NCI-H1930 (cell line): ENCODE results near the gene MYL3.

ENCODE experiments used
- DNase-seq, 2 experiments: peaks; one replicate each; lab custom pipeline; 2025; lab: John Stamatoyannopoulos, UW

The MYL3 gene

DNA sequence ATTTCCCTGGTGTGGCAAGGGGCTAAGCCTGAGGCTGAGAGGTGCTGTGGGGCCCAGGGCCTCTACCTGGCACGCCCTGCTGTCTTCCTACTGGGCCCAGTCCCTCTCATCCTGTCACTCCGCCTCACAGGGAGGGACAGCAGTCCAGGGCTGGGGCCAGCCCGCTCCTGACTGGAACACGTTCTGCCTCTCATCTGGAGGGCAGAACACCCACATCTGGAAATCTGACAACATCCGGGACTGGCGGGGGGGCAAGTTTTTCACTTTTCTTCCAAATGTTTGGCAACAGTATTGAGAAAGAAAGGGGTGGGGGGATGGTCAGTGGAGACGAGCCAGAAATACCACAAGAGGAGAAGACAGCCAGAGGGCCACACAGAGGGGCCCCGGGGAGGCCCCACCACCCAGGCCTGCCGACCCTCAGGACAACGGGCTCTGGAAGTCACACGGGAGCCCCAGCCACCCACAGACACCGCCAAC, 1.8 kb upstream of the MYL3 start:
- DNase-seq, result no peak

GRCh38 chr3:46864061-46864881, 1.0 kb upstream of the MYL3 start:
- no peak for DNase-seq

- no peak for DNase-seq
Measured at GRCh38 chr3:46862369-46863025, 747 bp downstream of the MYL3 start.

DNA sequence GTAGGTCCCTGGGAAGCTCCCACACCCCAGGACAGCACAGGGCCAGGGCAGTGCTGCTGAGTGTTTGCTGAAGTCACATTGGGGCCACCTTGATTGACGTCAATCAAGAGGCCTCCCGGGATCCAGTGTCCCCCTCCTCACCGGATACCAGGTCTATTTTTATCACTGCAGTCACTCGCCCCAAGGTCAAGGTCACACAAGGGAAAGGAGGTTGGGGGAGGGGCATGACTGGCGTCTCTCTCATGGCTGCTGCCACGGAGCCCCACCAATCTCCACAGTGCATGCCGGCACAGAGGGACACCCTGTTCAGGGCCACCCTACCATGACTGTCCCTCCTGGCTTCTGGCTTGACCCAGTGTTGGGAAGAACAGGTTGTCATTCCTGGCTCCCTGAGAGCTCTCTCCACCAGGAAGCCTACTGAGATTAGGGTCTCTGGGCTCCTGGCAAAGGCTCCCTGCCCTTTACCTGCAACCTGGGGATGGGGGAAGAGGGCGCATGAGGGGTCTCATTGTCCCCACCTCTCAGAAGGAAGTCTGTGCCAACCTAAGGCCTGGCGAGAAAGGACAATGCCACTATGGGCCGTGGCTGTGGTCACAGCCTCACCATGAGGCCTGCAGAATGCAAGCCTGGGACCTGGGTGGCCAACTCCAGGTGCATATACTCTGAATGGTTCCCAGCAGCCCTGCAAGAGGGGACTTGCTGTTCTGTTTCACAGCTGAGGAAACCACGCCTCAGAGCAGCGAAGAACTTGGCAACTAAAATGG, 1.5 kb downstream of the MYL3 start:
- DNase-seq, result no peak

- DNase-seq, result no peak
Measured at GRCh38 chr3:46860810-46861604, 2.2 kb downstream of the MYL3 start.

GRCh38 chr3:46860017-46860809, 3.0 kb downstream of the MYL3 start:
- DNase-seq, result no peak

GRCh38 chr3:46859001-46859710, 4.1 kb downstream of the MYL3 start:
- no peak for DNase-seq

DNA sequence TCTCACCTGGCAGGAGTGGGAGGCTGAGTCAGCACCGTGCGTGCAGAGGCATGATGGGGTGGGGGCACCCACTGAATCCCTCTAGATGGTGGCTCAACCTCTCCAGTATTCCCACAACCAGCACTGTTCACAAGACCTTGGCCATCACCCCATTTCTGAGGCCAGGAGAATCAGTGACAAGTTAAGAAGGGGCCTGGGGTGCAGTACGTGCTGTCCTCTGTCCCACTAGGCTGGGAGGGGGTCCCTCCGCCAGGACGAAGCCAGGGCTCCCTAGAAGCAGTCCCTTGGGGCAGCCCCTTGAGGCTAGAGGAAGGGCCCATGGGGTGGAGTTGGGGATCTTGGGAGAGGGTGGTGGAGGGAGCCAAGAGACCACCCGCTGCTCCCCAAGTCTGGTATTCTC, 4.8 kb downstream of the MYL3 start:
- DNase-seq, result no peak

- no peak for DNase-seq
Measured at GRCh38 chr3:46857485-46858341, 5.5 kb downstream of the MYL3 start.

- DNase-seq, result no peak
Measured at GRCh38 chr3:46856576-46857471, 6.4 kb downstream of the MYL3 start.

DNA sequence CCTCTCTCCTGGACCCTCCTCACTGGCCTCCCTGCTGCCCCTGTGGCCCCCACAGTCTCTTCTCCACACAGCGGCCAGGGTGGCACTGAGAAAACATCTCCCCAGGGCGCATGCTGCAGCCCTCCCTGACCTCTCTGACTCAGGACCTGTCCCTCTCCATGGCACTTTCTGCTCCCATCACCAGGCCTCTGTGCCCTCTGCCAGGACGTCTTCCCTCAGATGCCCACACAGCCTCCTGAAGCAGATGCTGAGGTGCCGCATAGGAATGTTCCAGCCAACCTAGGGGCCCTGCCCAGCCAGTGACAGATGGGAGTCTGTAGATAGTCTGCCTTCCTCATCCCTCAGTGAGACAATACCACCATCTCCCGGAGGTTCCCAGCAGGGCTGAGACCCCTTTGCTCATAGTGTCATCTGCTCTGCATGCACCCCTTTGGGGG, 8.7 kb downstream of the MYL3 start:
- no peak for DNase-seq

DNA sequence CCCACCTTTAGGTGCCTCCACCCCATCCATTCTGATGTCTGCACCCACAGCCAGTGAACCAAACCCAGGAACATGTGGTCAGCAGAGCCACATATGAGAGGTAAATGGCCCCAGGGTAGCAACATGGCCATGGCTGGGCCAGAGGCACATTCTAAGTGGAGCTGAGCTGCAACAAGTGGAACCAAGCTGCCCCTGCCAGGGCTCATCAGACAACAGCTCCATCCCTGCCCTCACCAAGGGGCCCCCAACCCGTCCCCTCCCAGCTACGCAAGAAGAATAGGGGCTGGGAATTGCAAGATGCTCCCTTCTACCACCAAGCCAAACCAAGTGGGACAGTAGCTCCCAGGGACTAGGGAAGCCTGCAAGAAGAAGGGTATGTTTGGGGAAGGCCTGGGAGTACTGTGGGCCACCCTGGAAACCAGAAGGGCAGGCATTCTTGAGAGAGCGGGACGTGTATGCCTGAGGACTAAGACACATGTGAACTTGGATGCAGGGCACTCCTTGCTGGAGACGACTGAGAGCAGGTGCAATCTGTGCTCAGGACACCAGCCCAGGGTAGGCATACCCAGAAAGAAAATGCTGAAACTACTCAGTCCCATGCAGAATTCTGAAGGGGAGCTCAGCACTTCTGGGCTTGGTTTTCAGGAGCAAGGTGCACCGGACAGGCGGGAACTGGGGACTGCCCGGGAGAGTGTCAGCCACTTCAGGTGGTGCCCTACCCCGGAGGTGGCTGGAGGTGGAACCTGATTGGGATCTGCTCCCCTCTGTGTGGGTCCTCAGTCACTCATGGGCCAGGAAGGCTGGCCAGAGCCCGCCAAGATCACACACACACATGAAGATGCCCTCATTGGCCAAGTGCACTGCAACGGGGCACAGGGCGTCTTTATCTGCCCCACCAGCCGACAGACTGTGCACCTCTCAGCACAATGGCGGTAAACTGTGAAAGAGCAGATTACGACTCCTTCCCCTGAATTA, 9.5 kb downstream of the MYL3 start:
- no peak for DNase-seq

GRCh38 chr3:46852839-46853355, 10.3 kb downstream of the MYL3 start:
- no peak for DNase-seq

- DNase-seq, result no peak
Measured at GRCh38 chr3:46852334-46852720, 10.9 kb downstream of the MYL3 start.

- DNase-seq, result no peak
Measured at GRCh38 chr3:46851364-46852333, 11.6 kb downstream of the MYL3 start.

DNA sequence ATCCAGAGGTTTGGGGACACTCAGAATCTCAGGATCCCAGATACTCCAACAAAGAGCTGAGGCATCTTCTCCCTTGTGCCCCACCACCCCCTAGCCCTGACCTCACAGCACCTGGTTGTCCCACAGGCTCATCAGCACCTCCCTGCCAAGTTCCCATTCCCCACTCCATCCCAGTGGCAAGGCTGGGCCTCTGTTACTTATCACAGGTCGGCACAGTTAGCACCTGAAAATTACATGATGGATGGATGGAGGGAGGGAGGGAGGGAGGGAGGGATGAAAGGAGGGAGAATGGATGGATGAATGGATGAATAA, 12.8 kb downstream of the MYL3 start:
- DNase-seq, result no peak
